Fibroblast of the aortic adventitia (primary cell): ENCODE results near the gene ALK. TPM values are rescaled to one million over a fixed set of nuclear protein-coding genes. Genes with fewer than 3 reads are reported as not detected.

Experiments
- DNase-seq: peaks from one replicate; pipeline ENCODE4 v3.0.0-alpha.2; 2010; ENCODE audit warnings: low read depth
- H3K4me3 ChIP-seq: 2 replicates; pipeline ENCODE4 v1.5.1; 2011; ENCODE audit warnings: low read depth, mild to moderate bottlenecking, control low read depth, low read length, moderate library complexity
- CTCF ChIP-seq: IDR thresholded peaks from 2 replicates; pipeline ENCODE4 v1.5.1; 2011; ENCODE audit warnings: mild to moderate bottlenecking, low read length, control low read depth, inconsistent platforms; ENCODE audit not compliant: insufficient read depth
- total RNA-seq: library from RNA; depleted of rRNA; stranded (reverse); fragments of >200 nt; gene quantifications from 2 replicates; pipeline ENCODE4 v1.2.3, GENCODE V29; 2012; ENCODE audit warnings: low replicate concordance

Gene ALK
- total RNA-seq: 0.27 and 0.82 TPM in 2 replicates

DNA sequence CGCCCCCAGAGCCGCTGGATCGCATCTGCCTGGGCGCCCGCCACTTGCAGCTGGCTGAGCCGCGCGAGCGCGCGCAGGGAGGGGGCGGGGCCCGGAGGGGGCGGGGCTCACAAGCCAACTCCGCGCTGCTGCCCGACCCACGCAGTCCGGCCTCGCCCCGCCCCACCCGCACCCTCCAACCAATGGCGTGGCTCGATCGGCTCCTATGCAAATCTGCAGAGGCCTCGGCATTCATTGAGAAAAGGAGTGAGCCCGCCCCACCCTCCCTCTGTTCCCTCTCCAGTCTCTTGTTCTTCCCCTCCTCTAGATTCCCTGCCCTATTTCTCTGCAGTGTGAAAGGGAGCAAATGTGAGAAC is at the start of gene ALK:
Gene ALK (minus strand): TSS at position 27 of the 356 bp plus-strand sequence. CDS start 927 bp downstream, outside the sequence.
- H3K4me3 ChIP-seq: no peak within 1 kb of the TSS
- TF ChIP-seq CTCF: no peak
- peak; percentile 62 for DNase-seq

DNA sequence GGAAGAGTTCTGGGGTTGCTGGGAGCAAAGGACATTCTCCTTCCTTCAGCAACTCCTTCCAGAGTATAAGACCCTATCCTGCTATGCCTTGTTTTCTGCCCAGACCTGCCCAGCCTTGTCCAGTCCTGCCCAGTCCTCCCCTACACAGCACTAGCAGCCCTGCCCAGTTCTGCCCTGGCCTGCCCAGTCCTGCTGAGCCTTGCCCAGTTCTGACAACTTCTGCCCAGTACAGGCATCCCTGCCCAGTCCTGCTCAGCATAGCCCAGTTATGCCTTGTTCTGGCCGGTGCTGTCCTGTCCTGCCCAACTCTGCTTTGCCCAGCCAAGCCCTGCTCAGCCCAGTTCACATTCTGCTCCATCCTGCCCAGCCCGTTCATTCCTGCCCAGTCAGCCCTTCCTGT is 44.9 kb upstream of the ALK start:
- no peak overlapping the region for H3K4me3 ChIP-seq

DNA sequence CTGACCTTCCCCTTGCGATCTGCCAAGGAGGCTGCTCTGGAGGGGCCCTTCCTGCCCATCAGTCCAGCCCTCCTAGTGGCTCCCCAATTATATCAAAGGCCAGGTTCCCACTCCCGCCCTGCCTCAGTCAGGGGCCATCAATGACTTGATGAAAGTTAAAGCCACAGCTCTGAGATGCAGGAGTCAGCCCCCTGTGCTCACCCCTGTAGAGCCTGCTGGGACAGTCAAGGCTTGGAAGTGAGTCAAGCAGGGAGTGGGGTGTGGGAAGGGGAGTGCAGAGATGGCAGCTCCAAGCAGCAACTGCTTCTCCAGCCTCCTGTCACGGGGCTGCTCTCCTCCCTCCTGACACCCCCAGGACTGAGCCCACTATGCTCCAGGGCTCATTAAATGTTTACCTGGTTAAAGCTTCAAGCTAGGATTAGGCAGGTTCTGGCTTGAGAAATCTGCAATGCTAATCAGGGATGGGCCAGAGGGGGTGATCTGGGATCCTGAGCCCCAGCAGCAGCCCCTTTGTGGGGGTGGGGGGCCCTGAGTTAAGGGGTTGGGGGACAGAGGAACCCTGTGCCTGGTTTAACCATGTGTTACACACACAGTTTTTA is 42.7 kb upstream of the ALK start:
- TF ChIP-seq CTCF: no peak
- DNase-seq: no peak
- no peak overlapping the region for H3K4me3 ChIP-seq

More for the DNA sequence above, 44.9 kb upstream of the ALK start:
- no peak for TF ChIP-seq CTCF
- no peak for DNase-seq

- DNase-seq: no peak
- no peak overlapping the region for H3K4me3 ChIP-seq
- TF ChIP-seq CTCF: no peak
Observed at GRCh38 chr2:29962922-29963321, 41.5 kb upstream of the ALK start.

- H3K4me3 ChIP-seq: no peak overlapping the region
- TF ChIP-seq CTCF: no peak
- no peak for DNase-seq
Observed at GRCh38 chr2:29954316-29954715, 32.9 kb upstream of the ALK start.

GRCh38 chr2:29952973-29953372 is 31.6 kb upstream of the ALK start:
- no peak for TF ChIP-seq CTCF
- H3K4me3 ChIP-seq: no peak overlapping the region
- DNase-seq: no peak

GRCh38 chr2:29951576-29951975 is 30.2 kb upstream of the ALK start:
- no peak for DNase-seq
- no peak for TF ChIP-seq CTCF
- no peak overlapping the region for H3K4me3 ChIP-seq
